Measurements from ENCODE around the gene FRMD3.

Gene FRMD3

GRCh38 chr9:83505282-83505681 lies 32.9 kb downstream of the FRMD3 start:
- H3K79me2 ChIP-seq (ENCODE audit: insufficient read depth, low read length), result no peaks in the 10 kb centered on the region
- no peak overlapping the region for H2AFZ ChIP-seq (ENCODE audit: low read length)
- no peak overlapping the region for H3K4me2 ChIP-seq (ENCODE audit: low read depth, low read length, poor library complexity, severe bottlenecking)
- no peaks in the 10 kb centered on the region for H4K20me1 ChIP-seq (ENCODE audit: insufficient read depth, low read length, poor library complexity, severe bottlenecking)
- no peak for TF ChIP-seq EZH2phosphoT487 (IDR thresholded peaks at IDR 0.05; ENCODE audit: borderline replicate concordance)
- TF ChIP-seq CTCF (conservative IDR thresholded peaks at IDR 0.05; ENCODE audit: low read length), result no peak
- H3K9me2 ChIP-seq (replicated peaks; ENCODE audit: low read depth, low read length), result no peaks in the 10 kb centered on the region
- H3K9ac ChIP-seq (ENCODE audit: low read depth, low read length, poor library complexity, severe bottlenecking), result no peak overlapping the region
- H3K4me1 ChIP-seq (ENCODE audit: insufficient read depth, low read length, poor library complexity, severe bottlenecking), result peaks cover 8% of the 10 kb centered on the region
- H3K27me3 ChIP-seq (ENCODE audit: insufficient read depth, low read length, poor library complexity, severe bottlenecking), result no peaks in the 10 kb centered on the region
- no peaks in the 10 kb centered on the region for H3K36me3 ChIP-seq (ENCODE audit: insufficient read depth, low read length)
- H3K4me3 ChIP-seq (ENCODE audit: low read length, poor library complexity, severe bottlenecking), result no peak overlapping the region
- no peaks in the 10 kb centered on the region for H3K9me3 ChIP-seq (ENCODE audit: insufficient read depth, low read depth, low read length)
- no peaks in the 10 kb centered on the region for H3F3A ChIP-seq (ENCODE audit: low read depth)

- H3K4me3 ChIP-seq (ENCODE audit: low read length, poor library complexity, severe bottlenecking), result no peak overlapping the region
- H3K9me2 ChIP-seq (replicated peaks; ENCODE audit: low read depth, low read length), result no peaks in the 10 kb centered on the region
- H3K79me2 ChIP-seq (ENCODE audit: insufficient read depth, low read length), result no peaks in the 10 kb centered on the region
- H3K36me3 ChIP-seq (ENCODE audit: insufficient read depth, low read length), result no peaks in the 10 kb centered on the region
- no peak overlapping the region for H3K4me2 ChIP-seq (ENCODE audit: low read depth, low read length, poor library complexity, severe bottlenecking)
- H3F3A ChIP-seq (ENCODE audit: low read depth), result no peaks in the 10 kb centered on the region
- no peak overlapping the region for H2AFZ ChIP-seq (ENCODE audit: low read length)
- TF ChIP-seq EZH2phosphoT487 (IDR thresholded peaks at IDR 0.05; ENCODE audit: borderline replicate concordance) (no peak), CTCF (conservative IDR thresholded peaks at IDR 0.05; ENCODE audit: low read length) (no peak)
- H3K27me3 ChIP-seq (ENCODE audit: insufficient read depth, low read length, poor library complexity, severe bottlenecking), result no peaks in the 10 kb centered on the region
- H3K4me1 ChIP-seq (ENCODE audit: insufficient read depth, low read length, poor library complexity, severe bottlenecking), result peaks cover 8% of the 10 kb centered on the region
- H3K9me3 ChIP-seq (ENCODE audit: insufficient read depth, low read depth, low read length), result no peaks in the 10 kb centered on the region
- no peaks in the 10 kb centered on the region for H4K20me1 ChIP-seq (ENCODE audit: insufficient read depth, low read length, poor library complexity, severe bottlenecking)
- no peak overlapping the region for H3K9ac ChIP-seq (ENCODE audit: low read depth, low read length, poor library complexity, severe bottlenecking)
Observed at GRCh38 chr9:83503866-83504265, 34.3 kb downstream of the FRMD3 start.

GRCh38 chr9:83501565-83501964 lies 36.6 kb downstream of the FRMD3 start:
- Histone ChIP-seq H3K4me1 (ENCODE audit: insufficient read depth, low read length, poor library complexity, severe bottlenecking) (no peaks in the 10 kb centered on the region), H3K9me3 (ENCODE audit: insufficient read depth, low read depth, low read length) (no peaks in the 10 kb centered on the region), H3K9me2 (replicated peaks; ENCODE audit: low read depth, low read length) (no peaks in the 10 kb centered on the region), H3K27me3 (ENCODE audit: insufficient read depth, low read length, poor library complexity, severe bottlenecking) (no peaks in the 10 kb centered on the region), H3F3A (ENCODE audit: low read depth) (no peaks in the 10 kb centered on the region), H3K36me3 (ENCODE audit: insufficient read depth, low read length) (no peaks in the 10 kb centered on the region), H3K79me2 (ENCODE audit: insufficient read depth, low read length) (no peaks in the 10 kb centered on the region), H3K9ac (ENCODE audit: low read depth, low read length, poor library complexity, severe bottlenecking) (no peak overlapping the region), H2AFZ (ENCODE audit: low read length) (no peak overlapping the region), H4K20me1 (ENCODE audit: insufficient read depth, low read length, poor library complexity, severe bottlenecking) (no peaks in the 10 kb centered on the region), H3K4me2 (ENCODE audit: low read depth, low read length, poor library complexity, severe bottlenecking) (no peak overlapping the region), H3K4me3 (ENCODE audit: low read length, poor library complexity, severe bottlenecking) (no peak overlapping the region)
- TF ChIP-seq EZH2phosphoT487 (IDR thresholded peaks at IDR 0.05; ENCODE audit: borderline replicate concordance), result no peak
- TF ChIP-seq CTCF (conservative IDR thresholded peaks at IDR 0.05; ENCODE audit: low read length), result no peak
